GM12892 (cell line): ENCODE results near the gene CPNE7.

ENCODE experiments used
- POLR2AphosphoS5 ChIP-seq: IDR thresholded peaks from 2 replicates; pipeline ENCODE4 v1.6.1; 2011; ENCODE audit warnings: low read depth, low read length, control low read depth
- TAF1 ChIP-seq: IDR thresholded peaks from 2 replicates; pipeline ENCODE4 v1.6.1; 2011; ENCODE audit warnings: low read depth, mild to moderate bottlenecking, control low read depth, low read length, borderline replicate concordance

- TF ChIP-seq POLR2AphosphoS5 = no peak
- no peak for TF ChIP-seq TAF1
Observed at GRCh38 chr16:89629827-89630610, 54.5 kb downstream of the CPNE7 start.
